Measurements from ENCODE around the gene ADARB1.
"Not testable (repeated sequence)": the region's sequence is repeated elsewhere in the genome, so short reads cannot be mapped to it uniquely, and the experiment has no call there.

The ADARB1 gene, protein sequence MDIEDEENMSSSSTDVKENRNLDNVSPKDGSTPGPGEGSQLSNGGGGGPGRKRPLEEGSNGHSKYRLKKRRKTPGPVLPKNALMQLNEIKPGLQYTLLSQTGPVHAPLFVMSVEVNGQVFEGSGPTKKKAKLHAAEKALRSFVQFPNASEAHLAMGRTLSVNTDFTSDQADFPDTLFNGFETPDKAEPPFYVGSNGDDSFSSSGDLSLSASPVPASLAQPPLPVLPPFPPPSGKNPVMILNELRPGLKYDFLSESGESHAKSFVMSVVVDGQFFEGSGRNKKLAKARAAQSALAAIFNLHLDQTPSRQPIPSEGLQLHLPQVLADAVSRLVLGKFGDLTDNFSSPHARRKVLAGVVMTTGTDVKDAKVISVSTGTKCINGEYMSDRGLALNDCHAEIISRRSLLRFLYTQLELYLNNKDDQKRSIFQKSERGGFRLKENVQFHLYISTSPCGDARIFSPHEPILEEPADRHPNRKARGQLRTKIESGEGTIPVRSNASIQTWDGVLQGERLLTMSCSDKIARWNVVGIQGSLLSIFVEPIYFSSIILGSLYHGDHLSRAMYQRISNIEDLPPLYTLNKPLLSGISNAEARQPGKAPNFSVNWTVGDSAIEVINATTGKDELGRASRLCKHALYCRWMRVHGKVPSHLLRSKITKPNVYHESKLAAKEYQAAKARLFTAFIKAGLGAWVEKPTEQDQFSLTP

DNA sequence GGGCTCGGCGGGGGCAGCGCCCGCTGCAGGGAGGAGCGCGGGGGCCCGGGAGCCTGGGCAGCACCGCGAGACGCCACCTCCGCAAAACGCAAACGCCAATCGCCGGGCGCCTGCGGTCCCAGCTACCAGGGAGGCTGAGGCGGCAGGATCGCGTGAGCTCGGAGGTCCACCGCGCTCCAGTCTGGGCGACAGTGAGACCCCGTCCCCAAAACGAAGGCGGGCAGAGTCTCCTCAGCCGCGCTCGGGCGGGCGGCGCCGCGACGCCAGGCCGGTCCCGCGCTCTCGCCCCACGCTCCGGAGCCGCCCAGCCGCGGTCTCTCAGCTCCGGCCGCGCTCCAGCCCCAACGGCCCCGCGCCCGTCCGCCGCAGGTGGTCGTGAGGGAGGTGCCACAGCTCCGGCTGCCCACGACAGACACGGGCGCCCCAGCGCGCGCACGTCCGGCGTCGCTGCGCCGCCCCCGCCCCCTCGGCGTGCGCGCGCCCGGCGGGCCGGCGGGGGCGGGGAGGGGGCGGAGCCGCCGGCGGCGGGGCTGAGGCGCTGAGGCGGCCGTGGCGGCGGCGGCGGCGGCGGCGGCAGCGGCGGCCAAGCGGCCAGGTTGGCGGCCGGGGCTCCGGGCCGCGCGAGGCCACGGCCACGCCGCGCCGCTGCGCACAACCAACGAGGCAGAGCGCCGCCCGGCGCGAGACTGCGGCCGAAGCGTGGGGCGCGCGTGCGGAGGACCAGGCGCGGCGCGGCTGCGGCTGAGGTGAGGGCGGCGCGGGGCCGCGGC, at the start of gene ADARB1:
TSS of gene ADARB1 (plus strand) at position 533 of the 770 bp plus-strand sequence. CDS start 97,077 bp downstream, outside the sequence.
- peak; percentile 97 for DNase-seq

DNA sequence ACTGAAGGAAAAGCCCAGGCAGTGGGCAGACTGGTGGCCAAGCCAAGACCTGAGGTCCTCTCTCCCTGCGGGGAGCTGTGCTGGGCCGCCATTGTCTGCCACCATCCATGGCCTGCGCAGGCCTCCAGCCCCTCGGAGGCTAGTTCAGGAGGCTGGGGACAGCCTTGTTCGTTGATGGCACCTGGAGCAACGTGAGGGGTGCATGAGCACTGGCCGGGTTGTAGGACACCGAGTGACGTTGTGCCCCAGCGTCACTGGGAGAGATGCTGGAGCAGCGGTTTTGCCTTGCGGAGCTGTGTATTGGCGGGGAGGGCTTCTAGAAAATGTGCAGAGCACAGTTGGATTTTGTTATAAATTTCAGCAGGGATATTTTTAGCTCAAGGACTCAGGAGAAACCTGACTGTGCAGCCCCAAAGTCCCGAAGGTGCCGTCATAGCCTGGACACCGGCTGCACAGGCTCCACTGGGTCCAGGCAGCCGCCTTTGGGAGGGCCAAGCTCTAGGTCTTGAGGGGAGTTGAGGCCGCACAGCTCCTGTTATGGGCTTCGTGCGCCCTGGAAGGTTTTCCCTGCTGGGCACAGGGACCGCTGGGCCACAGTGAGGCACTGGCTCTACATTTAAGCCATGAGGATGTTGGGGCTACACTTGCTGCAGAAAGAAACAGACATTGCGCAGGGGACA, 48.2 kb upstream of the ADARB1 start:
- DNase-seq, result no peak

DNA sequence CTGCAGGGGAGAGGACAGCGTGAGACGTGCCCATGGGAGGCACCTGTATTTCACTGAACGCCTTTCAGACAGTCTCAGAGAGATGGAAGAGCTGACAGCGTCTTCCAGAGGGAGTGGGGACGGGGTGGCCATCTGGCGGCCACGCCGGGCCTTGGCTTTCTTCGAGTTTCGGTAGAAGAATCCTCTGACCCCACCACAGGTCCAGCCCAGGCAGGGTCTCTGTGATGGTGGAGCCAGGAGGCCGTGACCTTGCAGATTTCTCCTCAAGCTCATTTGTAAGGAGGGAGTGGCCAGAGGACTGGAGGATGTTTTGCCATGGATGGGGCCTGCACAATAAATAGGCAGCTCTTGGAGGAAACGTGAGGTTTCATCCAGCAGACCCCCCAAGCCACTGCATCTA, 47.6 kb upstream of the ADARB1 start:
- DNase-seq, result no peak

DNA sequence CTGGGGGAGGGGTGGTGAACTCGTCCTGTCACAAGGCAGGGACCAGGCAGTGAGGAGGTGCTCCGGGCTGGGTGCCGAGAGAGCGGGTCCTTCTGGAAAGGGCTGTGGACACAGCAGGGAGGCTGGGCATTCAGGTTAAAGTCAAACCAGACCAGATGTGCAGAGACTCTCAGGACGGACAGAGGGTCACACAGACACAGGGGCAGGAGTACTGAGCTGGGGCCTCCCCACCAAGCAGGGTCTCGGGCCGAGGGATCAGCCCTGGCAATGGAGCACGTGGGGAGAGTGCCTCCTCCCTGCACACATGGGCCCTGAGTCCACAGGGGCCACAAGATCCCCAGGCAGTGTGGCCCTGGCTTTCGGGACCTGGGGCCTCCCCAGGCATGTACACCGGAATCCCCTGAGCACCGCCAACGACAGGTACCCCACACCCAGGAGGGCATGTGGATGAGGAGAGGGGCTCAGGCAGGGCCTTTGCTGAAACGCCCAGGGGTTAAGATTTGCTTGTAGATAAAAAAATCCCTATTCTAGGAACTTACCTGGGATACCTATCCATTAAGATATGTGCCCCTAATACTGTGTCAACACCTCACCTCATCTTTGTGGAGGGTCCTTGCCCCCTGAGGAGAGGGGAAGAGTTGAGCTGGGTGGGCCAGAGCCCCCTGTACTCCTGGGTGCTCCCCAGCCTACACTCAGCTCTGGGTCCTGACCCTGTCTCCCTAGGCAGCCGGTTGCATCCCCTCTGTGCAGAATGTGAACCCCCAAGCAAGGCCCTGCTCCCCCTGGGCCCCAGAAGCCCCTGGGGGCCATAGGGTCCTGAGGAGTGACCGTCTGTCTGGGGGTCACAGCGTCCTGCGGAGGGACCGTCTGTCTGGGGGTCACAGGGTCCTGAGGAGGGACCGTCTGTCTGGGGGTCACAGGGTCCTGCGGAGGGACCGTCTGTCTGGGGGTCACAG, 46.9 kb upstream of the ADARB1 start:
- DNase-seq, result no peak

DNA sequence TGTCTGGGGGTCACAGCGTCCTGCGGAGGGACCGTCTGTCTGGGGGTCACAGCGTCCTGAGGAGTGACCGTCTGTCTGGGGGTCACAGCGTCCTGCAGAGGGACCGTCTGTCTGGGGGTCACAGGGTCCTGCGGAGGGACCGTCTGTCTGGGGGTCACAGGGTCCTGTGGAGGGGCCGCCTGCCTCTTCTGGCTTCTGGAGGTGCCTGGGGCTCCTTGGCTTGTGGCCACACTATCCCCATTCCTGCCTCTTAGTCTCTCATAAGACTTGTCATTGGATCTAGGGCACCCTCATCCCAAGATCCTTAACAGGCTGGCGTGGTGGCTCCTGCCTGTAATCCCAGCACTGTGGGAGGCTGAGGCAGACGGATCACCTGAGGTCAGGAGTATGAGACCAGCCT, 45.7 kb upstream of the ADARB1 start:
- DNase-seq, result not testable (repeated sequence)

DNA sequence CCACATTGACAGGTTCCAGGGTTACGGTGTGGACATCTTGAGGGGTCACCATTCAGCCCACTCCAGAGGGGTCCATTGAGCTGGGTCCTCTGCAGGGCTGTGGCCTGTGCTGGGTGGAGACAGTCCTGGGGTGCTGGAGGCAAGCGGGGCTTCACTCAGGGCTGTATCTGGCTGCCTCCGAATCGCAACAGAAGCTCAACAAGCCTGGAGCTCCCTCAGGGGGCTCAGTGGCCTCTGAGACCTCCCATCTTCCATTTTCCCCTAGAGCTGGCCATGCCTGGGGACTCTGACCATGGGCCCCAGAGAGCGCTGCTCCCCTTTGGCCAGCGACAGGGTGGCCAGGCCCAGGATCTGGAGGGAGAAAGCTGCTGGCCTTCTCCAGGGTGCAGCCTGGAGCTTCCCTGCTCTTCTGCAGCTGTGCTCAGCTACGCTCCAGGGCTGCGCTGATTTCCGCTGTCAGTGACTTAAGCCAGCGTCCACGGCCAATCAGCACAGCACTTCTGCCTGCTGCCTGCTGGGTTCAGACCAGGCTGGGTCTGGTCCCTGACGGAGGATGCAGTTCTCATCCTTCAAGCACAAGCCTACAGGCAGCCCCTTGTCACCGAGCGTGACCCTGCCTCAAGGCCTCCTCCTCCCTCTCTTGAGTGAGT, 45.0 kb upstream of the ADARB1 start:
- DNase-seq, result peak; percentile 90

DNA sequence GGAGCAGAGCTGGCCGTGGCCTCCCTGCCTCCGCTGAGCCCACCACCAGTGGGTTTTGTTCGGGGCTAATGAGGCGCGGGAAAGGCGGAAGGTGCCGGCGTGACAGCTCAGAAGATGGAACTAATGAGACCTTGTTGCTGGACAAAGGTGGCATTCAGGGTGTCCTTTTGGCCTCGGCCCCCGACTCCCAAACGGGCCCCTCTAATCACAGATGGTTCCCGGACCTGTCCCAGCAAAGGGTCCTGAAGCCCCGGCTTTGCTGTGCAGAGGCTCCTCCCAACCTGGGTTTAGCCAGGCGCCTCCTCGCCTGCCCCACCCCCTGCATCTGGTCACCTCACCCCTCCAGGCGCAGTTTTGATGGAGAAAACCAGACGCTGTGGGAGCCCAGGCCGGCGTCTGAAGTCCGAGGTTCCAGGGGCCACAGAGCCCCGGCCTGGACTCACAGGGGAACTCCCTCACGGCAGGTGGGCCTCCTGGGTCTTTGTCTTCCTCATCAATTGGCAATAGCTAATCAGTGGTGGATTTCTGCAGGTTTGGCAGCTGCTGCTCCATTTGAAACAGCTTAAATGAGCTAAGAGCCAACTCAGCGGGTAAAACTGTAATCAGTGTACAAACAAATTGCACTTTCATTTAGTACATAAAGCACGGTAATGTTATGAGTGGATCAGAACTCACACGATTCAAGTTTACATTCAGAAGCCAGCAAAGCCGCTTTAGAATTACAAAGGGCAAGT, 44.3 kb upstream of the ADARB1 start:
- peak; percentile 69 for DNase-seq

DNA sequence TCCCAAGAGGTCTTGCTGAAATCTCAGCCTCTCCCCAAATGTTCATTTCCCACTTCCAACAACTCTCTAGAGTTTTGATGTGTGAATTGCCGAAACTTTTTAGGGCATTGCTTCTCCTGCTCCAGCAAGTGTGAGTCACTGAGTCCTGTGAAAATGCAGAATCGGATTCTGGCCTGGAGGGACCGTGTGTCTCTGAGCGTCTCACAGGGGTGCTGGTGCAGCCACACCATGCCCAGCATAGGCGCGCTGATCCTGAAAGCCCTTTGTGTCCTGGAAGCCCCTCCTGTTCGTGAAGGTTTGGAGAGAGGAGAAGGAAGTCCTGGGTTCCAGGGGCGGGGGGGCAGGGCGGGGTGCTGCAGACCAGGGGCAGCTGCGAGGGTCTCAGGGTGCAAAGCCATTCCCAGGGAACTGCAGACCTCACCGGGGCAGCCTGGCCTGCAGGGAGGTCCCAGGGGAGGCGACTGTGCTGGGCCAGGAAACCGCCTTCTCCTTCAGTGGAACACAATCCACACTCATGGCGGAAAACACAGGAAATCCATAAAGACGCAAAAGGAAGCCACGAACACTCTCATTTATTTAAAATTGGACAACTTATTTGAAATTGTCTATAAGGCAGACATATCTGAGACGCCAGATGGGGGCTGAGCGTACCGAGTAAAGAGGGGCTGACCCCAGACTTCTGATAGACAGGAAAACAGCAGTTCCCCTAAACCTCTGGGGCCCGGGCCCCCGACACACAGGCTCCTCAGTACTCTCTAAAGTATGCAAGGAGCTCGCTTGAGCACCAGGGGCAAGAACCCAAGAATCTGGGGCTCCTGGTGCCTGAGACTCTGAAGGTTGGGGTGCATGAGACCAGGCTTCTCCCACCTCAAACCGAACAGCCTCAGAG, 43.5 kb upstream of the ADARB1 start:
- no peak for DNase-seq

DNA sequence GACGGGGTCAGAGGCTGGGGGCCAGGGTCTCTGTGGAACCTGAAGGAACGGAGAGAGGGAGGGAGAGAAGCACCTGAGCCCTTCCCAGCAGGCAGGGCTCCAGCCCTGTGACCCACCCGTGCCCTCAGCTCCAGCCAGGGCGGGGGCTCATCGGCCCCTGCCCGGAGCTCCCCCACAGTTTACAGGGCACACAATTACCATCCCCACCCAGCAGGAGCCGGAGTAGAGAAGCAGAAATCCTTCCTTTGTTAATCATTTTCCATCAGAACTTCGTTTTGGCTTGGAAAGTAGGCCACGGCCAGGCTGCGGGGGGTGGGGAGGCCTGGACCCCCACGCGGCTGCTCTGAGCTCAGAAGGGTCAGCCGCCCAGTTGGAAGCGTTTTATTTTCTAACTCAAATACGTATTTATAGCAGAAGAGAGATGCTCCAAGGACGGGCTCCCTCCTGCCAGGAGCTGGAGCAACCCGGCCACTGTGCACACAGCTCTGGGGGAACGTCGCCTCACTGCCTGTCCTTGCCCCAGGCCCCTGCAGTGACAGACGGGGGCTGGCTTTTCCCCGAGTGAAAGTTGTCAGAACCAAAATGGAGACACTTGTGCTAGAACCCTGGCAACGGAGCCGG, 42.7 kb upstream of the ADARB1 start:
- DNase-seq, result no peak

DNA sequence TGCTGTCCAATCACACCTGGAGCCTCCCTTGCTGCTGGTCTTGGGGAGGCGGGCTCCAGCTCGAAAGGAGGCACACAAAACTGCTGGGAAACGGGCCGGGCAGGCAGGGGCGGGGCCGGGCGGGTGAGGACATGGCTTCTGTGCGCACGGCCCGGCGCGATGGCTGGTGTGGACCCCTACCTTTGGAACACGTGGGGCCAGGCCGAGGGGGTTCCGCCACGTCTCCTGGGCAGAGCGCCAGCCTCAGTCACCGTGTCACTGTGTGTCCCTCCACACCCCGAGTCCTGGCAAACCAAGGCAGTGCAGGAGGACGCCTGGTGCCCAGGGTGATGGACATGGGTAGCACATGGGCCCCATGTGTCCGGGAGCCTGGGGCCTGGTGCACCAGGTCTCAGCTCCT, 42.0 kb upstream of the ADARB1 start:
- DNase-seq, result peak; percentile 52

DNA sequence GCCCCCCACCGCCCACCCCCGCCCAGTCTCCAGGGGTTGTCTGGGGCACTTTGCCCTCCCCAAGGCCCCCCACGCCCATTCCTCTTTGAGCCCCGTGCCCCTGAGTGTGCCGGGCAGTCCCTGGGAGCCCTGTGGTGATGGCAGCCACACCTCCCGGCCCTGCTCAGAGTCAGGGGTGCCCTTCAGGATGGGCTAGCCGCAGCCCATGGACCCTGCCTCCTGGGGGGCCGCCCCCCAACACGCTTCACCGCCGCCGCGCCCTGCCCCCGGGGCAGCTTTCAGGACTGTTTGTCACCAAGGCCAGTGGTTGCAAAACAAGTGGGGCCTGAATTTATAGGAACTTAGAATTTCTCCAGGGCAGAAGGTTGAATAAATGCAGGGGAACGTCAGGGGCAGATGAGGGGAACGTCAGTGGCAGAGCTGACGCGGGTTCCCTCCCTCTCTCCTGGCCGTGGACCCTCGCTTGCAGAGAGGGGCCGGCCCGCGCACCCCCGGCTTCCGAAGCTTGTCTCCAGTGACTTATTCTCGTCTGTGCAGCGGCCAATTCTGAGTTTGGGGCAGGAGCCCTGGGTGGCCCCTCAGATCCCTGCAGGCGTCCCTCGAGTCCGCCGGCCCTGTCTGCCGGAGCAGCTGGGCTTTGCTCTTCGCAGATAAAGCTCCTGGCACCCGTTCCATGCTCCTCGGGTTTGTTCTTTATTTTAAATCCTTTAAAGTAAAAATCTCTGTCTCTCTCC, 41.2 kb upstream of the ADARB1 start:
- no peak for DNase-seq

DNA sequence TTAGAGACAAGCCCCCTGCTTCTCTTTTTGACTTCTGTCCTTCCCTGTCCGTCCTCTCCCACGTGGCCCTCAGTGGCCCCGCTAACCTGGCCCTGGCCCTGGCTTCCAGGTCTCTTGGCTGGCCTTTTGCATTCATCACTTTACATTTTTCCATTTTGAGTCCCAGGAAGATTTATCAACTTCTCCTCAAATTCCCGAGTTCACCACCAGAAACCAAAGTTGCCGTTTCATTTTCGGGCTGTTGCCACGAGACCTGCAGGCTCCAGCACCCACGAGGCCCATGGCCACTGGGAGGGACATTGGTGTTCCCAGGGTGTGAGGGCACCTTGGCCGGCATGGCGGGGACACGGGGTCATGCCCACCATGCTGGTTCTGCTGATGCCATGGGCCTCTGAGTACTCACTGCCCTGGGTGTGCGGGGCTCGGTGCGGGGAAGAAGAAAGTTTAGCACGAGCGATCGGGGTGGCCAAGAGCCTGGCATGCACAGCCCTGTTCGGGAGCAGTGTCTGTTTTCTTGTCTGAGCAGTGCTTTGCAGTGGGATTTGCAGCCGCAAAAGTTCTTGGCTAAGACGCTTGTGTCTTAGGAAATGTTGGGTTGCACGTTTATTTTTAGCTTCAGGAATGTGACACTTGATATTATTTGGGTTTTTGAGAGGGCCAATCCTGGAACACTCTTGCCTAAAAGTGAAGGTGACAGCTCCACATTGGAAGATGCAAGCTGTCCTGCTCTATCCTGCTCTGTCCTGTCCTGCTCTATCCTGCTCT, 40.4 kb upstream of the ADARB1 start:
- DNase-seq, result no peak

DNA sequence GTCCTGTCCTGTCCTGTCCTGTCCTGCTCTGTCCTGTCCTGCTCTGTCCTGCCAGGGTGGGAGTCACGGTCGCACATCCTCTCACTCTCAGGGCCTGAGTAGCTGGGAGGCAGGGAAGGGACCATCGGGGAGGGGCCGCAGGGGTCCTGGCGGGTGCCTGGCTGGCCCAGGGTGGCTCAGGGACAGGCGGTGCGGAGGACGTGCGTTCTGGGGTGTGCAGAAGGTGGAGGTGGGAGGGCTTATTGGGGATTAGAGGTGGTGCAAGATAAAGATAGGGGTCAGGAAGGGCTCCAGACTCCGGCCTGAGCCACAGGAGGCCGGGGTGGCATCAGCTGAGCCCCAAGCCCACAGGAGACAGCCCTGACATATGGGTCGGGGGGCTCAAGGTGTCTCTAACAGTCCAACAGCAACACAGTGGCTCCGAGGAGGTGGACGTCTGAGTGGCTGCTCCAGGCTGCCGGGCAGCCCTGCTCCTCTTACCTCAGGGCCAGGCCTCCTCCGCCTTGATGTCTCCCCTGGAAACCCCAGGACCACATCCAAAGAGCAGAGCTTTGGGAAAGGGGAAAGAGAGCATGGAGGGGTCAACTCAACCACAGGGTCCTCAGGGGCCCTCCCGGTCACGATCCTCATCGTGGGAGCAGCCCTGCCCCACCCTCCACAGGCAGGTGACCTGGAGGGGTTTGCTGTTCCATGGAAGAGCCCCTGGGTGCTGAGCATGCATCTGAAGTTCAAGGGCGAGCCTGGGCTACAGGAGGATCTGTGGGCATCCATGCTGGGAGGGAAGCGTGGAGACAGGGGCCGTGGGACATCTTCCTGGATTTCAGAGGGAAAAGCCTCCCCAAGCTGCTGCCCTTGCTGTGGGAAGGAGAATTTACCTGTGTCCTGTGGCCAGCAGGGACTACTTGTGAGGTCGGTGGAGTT, 39.6 kb upstream of the ADARB1 start:
- DNase-seq, result no peak

DNA sequence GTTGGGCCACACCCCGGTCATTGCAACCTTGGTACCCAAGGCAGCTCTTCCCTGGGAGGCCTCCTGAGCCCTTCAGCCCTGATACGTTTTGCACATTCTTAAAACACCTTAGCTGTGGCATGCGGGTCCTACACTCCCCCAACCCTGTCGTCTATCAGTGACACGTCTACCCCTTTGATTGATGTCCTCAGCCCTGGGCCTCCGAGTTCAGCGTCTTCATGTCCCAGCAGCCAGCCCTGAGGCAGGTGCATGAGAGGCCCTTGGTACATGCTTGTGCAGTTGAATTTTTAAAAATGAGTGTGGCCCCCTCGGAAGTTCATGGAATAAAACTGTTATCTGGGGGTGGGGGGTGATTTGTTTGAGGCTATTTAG, 38.9 kb upstream of the ADARB1 start:
- DNase-seq, result no peak

DNA sequence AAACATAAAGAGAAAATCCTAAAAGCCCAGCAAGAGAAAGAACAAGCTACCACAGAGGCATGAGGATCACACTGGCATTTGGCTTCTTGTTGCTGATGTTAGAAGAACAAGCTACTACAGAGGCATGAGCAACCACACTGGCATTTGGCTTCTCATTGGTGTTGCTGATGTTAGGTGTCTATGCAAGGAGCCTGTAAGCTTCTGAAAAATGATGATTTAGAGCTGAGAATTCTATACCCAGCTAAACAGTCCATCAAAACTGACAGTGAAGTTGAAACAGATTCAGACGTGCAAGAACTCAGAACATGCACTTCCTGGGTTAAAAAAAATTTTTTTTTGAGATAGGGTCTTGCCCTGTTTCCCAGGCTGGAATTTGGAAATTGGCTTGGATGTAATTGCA, 37.8 kb upstream of the ADARB1 start:
- DNase-seq, result no peak

DNA sequence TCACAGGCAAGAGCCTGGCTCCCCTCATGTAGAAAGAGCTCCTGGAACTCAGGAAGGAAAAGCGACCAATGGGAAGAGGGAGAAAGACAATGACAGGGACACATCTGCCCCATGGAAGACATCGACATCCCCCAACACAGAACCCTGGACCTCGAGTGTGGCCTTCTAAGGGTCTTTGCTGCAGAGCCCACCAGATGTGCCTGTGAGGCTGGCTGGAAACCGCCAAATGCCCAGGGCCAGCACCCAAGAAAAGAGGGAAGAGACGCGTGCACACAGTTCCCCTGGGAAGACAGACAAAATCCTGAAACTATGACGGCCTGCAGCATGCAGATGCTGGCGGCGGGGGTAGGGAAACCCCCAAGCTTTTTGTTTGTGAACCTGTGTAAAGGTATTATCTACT, 36.4 kb upstream of the ADARB1 start:
- DNase-seq, result no peak
